Measurements from ENCODE around the gene PREX1.
"Not testable (repeated sequence)": the region's sequence is repeated elsewhere in the genome, so short reads cannot be mapped to it uniquely, and the experiment has no call there.

The PREX1 gene

GRCh38 chr20:48845721-48846306 is 18.0 kb upstream of the PREX1 start:
- DNase-seq = no peak

- no peak for DNase-seq
These were observed 17.2 kb upstream of the PREX1 start for GRCh38 chr20:48844996-48845395.

- not testable (repeated sequence) for DNase-seq
These were observed 16.1 kb upstream of the PREX1 start for GRCh38 chr20:48843896-48844295.

- DNase-seq = no peak
These were observed 15.4 kb upstream of the PREX1 start for GRCh38 chr20:48843057-48843806.

GRCh38 chr20:48841875-48842529 is 14.2 kb upstream of the PREX1 start:
- DNase-seq = no peak

- no peak for DNase-seq
These were observed 13.5 kb upstream of the PREX1 start for GRCh38 chr20:48841196-48841874.

GRCh38 chr20:48839154-48839917 is 11.5 kb upstream of the PREX1 start:
- DNase-seq = no peak

GRCh38 chr20:48837014-48837413 is 9.2 kb upstream of the PREX1 start:
- DNase-seq = no peak

GRCh38 chr20:48835390-48835789 is 7.6 kb upstream of the PREX1 start:
- DNase-seq = no peak

- DNase-seq = no peak
These were observed 6.5 kb upstream of the PREX1 start for GRCh38 chr20:48834278-48834677.

- DNase-seq = no peak
These were observed 4.6 kb upstream of the PREX1 start for GRCh38 chr20:48832405-48832730.

- DNase-seq = no peak
These were observed 4.1 kb upstream of the PREX1 start for GRCh38 chr20:48831718-48832404.

GRCh38 chr20:48830826-48831318 is 3.1 kb upstream of the PREX1 start:
- DNase-seq = no peak

- DNase-seq = no peak
These were observed 2.1 kb upstream of the PREX1 start for GRCh38 chr20:48829940-48830339.

- no peak for DNase-seq
These were observed 1.1 kb upstream of the PREX1 start for GRCh38 chr20:48828734-48829460.

GRCh38 chr20:48826883-48827771 is 672 bp downstream of the PREX1 start:
- DNase-seq = peak; percentile 31

GRCh38 chr20:48826480-48826879 is 1.3 kb downstream of the PREX1 start:
- not testable (repeated sequence) for DNase-seq

- DNase-seq = no peak
These were observed 1.7 kb downstream of the PREX1 start for GRCh38 chr20:48826069-48826468.

GRCh38 chr20:48825566-48825920 is 2.3 kb downstream of the PREX1 start:
- DNase-seq = no peak

GRCh38 chr20:48824830-48825565 is 2.8 kb downstream of the PREX1 start:
- no peak for DNase-seq

All from activated naive CD4-positive, alpha-beta T cell treated with anti-CD3 and anti-CD28 coated beads, Interleukin-2, amount 50 U/mL, for 16 hours (primary cell).